ENCODE data around the gene ERMN.

Gene ERMN

DNA sequence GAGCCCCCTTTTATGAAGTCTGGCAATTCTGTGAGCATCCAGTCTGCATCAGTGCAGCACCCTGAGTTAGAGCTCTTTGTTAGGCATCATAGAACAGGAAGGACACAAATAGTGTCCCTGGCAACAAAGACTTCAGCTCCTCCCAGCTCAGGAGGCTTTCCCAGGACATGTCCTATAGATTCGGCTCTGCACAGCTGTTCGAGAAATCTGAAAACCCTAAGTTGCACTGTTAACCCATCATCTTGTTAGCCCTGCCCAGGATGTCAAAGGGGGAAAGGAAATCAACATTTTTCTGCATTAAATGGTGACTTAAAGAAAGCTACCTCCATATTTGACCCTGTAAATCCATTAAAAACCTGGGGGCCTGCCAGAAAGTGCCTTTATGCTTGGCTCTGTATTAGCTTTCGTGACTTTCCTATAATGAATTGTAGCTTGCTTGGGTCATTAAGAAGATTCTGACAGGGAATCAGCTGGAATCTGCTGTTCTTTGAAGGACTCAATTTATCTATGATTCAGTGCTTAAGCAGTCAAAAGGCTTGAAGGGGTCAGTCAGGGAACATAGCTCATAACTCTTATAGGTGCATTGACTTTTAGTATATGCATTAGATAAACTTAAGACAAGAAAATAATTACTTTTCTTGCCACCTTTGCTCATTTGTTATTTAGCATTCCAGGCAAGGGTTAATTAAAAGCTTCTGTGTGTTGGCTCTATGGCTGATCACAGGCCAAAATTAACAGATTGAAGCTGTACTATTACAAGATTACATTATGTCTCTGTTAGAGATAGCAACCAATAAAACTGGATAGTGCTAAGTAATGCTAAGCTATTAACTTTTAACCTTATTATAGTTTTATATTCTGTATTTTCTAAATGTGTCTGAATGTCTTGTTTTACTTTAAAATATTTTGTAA lies 20.6 kb downstream of the ERMN start:
- no peak for TF ChIP-seq CTCF (IDR thresholded peaks at IDR 0.05)
- Histone ChIP-seq H3K27ac (no peak overlapping the region), H3K4me3 (ENCODE audit: low read depth in 1 of 2, low read length in 1 of 2) (no peak overlapping the region)

DNA sequence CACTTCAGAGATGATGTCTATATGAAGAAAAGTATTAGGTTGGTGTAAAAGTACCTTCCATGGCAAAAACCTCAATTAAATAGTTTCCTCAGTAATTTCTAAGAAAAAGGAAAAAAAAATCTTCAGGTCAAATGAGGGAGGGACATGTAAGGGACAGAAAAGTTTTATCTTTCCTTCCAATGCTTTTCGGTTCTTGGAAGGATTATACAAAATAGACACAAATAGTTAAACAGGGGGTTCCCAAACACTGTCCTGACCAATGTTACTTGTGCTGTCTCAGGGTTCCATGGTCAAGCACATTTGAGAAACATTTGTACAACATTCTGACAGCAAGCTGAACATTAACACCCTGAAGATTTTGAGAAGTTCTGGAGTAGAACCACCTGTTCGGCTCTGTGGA lies 22.0 kb downstream of the ERMN start:
- TF ChIP-seq CTCF (IDR thresholded peaks at IDR 0.05) = no peak
- H3K36me3 ChIP-seq = no peaks in the 10 kb centered on the region
- H3K27ac ChIP-seq = no peak overlapping the region
- H3K27me3 ChIP-seq = no peaks in the 10 kb centered on the region
- no peaks in the 10 kb centered on the region for H3K9me3 ChIP-seq
- H3K4me3 ChIP-seq (ENCODE audit: low read depth in 1 of 2, low read length in 1 of 2) = no peak overlapping the region
- H3K4me1 ChIP-seq (ENCODE audit: control insufficient read depth in 1 of 2, insufficient read depth in 1 of 2, low read depth in 1 of 2, low read length in 1 of 2) = peaks cover 8 to 14% of the 10 kb centered on the region in 2 experiments

More for the DNA sequence above, 20.6 kb downstream of the ERMN start:
- no peaks in the 10 kb centered on the region for H3K36me3 ChIP-seq
- H3K4me1 ChIP-seq (ENCODE audit: control insufficient read depth in 1 of 2, insufficient read depth in 1 of 2, low read depth in 1 of 2, low read length in 1 of 2) = peaks cover 8 to 14% of the 10 kb centered on the region in 2 experiments
- H3K9me3 ChIP-seq = no peaks in the 10 kb centered on the region
- H3K27me3 ChIP-seq = no peaks in the 10 kb centered on the region

DNA sequence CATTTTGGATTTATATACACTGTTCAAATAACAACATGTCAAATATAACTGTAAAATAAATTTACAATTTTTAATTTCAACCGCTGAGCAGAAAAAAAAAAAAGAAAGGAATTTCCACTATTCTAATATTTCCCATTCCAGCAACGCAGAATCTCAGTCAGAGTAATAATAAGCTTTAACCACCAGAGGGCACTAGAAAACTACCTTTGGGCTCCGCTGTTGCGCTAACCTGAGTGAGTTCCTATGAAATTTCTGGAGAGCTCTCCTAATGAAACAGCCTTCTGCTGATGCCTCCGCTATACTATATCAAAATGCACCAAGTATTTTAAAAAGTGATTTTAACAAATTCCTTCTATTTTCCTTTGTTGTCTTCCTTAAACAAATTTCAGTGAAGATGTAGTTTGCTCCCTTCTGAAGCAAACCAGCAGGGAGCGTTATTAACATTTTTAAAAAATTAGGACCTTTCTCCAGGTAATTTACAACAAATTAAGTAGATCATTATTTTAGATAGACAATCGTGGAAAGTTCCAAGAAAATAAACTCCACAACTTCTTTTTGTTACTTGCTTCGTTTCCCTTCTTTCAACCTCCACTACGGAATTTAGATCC lies 23.0 kb downstream of the ERMN start:
- no peak overlapping the region for H3K4me3 ChIP-seq (ENCODE audit: low read depth in 1 of 2, low read length in 1 of 2)
- no peak overlapping the region for H3K27ac ChIP-seq
- no peaks in the 10 kb centered on the region for H3K27me3 ChIP-seq
- H3K36me3 ChIP-seq = no peaks in the 10 kb centered on the region
- H3K9me3 ChIP-seq = no peaks in the 10 kb centered on the region
- H3K4me1 ChIP-seq (ENCODE audit: control insufficient read depth in 1 of 2, insufficient read depth in 1 of 2, low read depth in 1 of 2, low read length in 1 of 2) = peaks cover 8 to 14% of the 10 kb centered on the region in 2 experiments
- TF ChIP-seq CTCF (IDR thresholded peaks at IDR 0.05) = peak; percentile 68

DNA sequence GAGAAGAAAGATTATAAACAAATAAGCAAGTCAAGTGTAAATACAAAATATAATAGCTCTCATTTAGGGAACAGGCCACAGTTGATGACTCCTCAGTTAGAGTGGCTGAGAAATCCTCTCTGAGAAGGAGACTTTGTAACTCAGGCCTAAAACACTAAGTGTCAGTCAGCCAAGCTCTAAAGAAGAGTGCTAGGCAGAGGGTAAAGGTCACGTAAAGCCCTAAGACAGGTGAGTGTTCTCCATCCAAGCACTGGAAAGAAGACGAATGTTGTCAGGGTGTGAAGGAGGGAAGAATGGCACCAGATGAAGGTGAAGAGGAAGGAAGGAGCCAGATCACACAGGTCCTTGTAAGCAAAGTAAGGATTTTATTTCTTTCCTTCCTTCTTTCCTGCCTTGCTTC lies 24.3 kb downstream of the ERMN start:
- Histone ChIP-seq H3K4me3 (ENCODE audit: low read depth in 1 of 2, low read length in 1 of 2) (no peak overlapping the region), H3K4me1 (ENCODE audit: control insufficient read depth in 1 of 2, insufficient read depth in 1 of 2, low read depth in 1 of 2, low read length in 1 of 2) (peaks cover 0 to 1% of the 10 kb centered on the region in 2 experiments), H3K9me3 (no peaks in the 10 kb centered on the region), H3K27me3 (no peaks in the 10 kb centered on the region), H3K27ac (no peak overlapping the region), H3K36me3 (no peaks in the 10 kb centered on the region)
- TF ChIP-seq CTCF (IDR thresholded peaks at IDR 0.05) = no peak

DNA sequence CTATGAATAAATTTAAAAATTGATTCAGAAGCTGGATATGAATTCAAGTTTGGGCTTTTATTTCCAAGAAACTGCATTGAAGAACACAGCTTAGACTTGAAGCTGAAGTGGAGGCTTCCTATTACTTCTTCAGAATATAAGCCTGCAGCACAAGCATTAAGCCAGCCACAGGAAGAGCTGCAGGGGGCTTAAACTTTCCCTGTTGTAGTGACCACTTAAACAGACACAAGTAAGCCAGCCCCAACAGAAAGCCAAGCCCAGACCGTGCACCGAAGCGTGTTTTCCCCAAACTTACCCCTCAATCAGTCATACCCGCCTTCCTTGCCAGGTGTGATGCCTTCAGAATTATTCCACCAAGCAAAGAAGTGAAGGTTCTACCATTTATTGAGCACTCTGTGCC lies 28.7 kb downstream of the ERMN start:
- Histone ChIP-seq H3K9me3 (no peaks in the 10 kb centered on the region), H3K27ac (no peak overlapping the region), H3K4me1 (ENCODE audit: control insufficient read depth in 1 of 2, insufficient read depth in 1 of 2, low read depth in 1 of 2, low read length in 1 of 2) (no peaks in the 10 kb centered on the region), H3K4me3 (ENCODE audit: low read depth in 1 of 2, low read length in 1 of 2) (no peak overlapping the region), H3K36me3 (no peaks in the 10 kb centered on the region), H3K27me3 (no peaks in the 10 kb centered on the region)
- TF ChIP-seq CTCF (IDR thresholded peaks at IDR 0.05) = no peak

Measured in neutrophil (primary cell).